Mucosa of descending colon (tissue), 3 donors: ENCODE measurements around the gene CD28. TPM values are rescaled to one million over a fixed set of nuclear protein-coding genes. Genes with fewer than 3 reads are reported as not detected.

Experiments
- ATAC-seq: fragments of 200-7000 bp; cut with Tn5 transposase; one replicate; pipeline ENCODE4 v1.9.1; 2020; ENCODE audit warnings: mild to moderate bottlenecking, moderate library complexity
- DNase-seq, 3 donors: peaks; one replicate each; pipeline ENCODE4 v3.0.0-alpha.2; 2020
- H3K36me3 ChIP-seq: fragments of 200-600 bp; one replicate; pipeline ENCODE4 v1.8.0; 2021; ENCODE audit warnings: low read depth, mild to moderate bottlenecking
- H3K4me1 ChIP-seq: fragments of 200-600 bp; one replicate; pipeline ENCODE4 v1.8.0; 2021; ENCODE audit warnings: low read depth, mild to moderate bottlenecking
- H3K4me3 ChIP-seq: fragments of 200-600 bp; one replicate; pipeline ENCODE4 v1.8.0; 2021; ENCODE audit warnings: mild to moderate bottlenecking
- H3K9me3 ChIP-seq: fragments of 200-600 bp; one replicate; pipeline ENCODE4 v1.8.0; 2021; ENCODE audit warnings: mild to moderate bottlenecking
- intact Hi-C, 2 donors: fragments of 100-400 bp; cut with DNase I in 1 of 2; cut with micrococcal nuclease in 1 of 2; formaldehyde crosslinking; loops; one replicate each; pipeline versions ENCODE4 v1.11.0 to v1.11.1; 2022; cut with DNase I, micrococcal nuclease
- total RNA-seq, 3 donors: library from RNA; stranded (reverse); fragmentation: NEBNext Ultra II Directional in 2 of 3; extraction: Animal tissue kit (Norgen Biotek cat#: 25700) in 2 of 3; gene quantifications; one replicate each; pipeline versions ENCODE4 v1.2.1 to v1.2.4, GENCODE V29; 2021 to 2023
- TF ChIP-seq, protein P1 (sequence below): fragments of 200-600 bp; IDR thresholded peaks from one replicate; pipeline ENCODE4 v1.8.0; 2022; ENCODE audit warnings: antibody characterized with exemption, mild to moderate bottlenecking
- donor health status: DM: no; HTN: no; CAD: no; lungs with moderate emphysema.
- donor health status: DM: no; HTN: no; CAD: no.
- donor health status: DM: no; HTN: yes; CAD: no.

CD28 gene
- total RNA-seq, 3 donors from 2014 or later: 0.41 to 1.4 (median 1.3) TPM

DNA sequence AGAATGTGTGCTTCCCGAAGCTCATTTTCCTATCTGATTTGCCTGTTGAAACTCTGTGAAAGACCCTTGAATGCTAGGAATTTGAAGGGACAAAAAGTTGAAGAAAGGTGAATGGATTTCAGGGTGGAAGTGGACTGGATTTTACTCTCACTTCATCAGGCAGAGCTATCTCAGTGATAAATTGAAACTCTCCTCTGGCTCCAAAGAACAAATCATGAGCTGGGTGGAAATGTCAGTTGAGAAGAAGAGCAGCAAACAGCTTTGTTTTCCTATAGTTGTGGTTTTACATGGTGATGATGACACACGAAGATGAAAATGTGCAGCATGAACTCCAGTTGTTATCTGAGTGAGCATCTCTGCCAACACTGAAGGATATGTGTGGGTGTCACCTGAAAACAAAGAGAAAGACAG, 34.4 kb downstream of the CD28 start:
- no peaks in the 10 kb centered on the region for H3K4me1 ChIP-seq
- intact Hi-C loops: no loop called here
- no peaks in the 10 kb centered on the region for H3K36me3 ChIP-seq
- peak; percentile 62 for ATAC-seq
- no peaks in the 10 kb centered on the region for H3K9me3 ChIP-seq
- no peak overlapping the region for H3K4me3 ChIP-seq
- DNase-seq: no peak
- TF ChIP-seq, protein P1, sequence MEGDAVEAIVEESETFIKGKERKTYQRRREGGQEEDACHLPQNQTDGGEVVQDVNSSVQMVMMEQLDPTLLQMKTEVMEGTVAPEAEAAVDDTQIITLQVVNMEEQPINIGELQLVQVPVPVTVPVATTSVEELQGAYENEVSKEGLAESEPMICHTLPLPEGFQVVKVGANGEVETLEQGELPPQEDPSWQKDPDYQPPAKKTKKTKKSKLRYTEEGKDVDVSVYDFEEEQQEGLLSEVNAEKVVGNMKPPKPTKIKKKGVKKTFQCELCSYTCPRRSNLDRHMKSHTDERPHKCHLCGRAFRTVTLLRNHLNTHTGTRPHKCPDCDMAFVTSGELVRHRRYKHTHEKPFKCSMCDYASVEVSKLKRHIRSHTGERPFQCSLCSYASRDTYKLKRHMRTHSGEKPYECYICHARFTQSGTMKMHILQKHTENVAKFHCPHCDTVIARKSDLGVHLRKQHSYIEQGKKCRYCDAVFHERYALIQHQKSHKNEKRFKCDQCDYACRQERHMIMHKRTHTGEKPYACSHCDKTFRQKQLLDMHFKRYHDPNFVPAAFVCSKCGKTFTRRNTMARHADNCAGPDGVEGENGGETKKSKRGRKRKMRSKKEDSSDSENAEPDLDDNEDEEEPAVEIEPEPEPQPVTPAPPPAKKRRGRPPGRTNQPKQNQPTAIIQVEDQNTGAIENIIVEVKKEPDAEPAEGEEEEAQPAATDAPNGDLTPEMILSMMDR: no peak

GRCh38 chr2:203741566-203741965, 35.1 kb downstream of the CD28 start:
- TF ChIP-seq, protein P1: no peak
- DNase-seq (no peak), ATAC-seq (peak; percentile 58)
- Histone ChIP-seq H3K9me3 (no peaks in the 10 kb centered on the region), H3K4me1 (no peaks in the 10 kb centered on the region), H3K4me3 (no peak overlapping the region), H3K36me3 (no peaks in the 10 kb centered on the region)
- intact Hi-C loops: no loop called here

GRCh38 chr2:203743441-203743981, 37.1 kb downstream of the CD28 start:
- Histone ChIP-seq H3K4me1 (no peaks in the 10 kb centered on the region), H3K4me3 (no peak overlapping the region), H3K9me3 (no peaks in the 10 kb centered on the region), H3K36me3 (no peaks in the 10 kb centered on the region)
- peak; percentile 19 for ATAC-seq
- DNase-seq: no peak
- TF ChIP-seq, protein P1: no peak
- intact Hi-C loops: no loop called here

DNA sequence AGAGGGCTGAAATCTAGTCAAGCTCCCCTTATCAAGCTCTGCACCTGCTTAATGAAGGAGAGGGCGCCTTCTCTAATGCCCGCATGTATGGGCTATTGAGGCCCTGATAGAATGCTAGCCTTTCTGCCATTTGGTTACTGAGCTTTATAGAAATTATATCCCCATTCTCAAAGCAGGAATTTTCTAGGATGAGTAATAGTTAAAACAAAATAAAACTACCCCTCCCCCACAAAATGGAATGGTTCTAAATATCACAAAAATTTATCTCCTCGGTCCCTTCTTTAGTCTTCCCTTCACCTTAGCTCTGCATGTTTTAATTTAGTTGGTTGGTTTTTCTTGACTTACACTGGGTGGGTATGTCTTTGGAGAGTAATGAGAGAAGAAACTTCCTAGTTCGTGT, 37.7 kb downstream of the CD28 start:
- DNase-seq: no peak
- TF ChIP-seq, protein P1: no peak
- intact Hi-C loops: no loop called here
- ATAC-seq: no peak
- no peaks in the 10 kb centered on the region for H3K9me3 ChIP-seq
- no peak overlapping the region for H3K4me3 ChIP-seq
- H3K4me1 ChIP-seq: no peaks in the 10 kb centered on the region
- H3K36me3 ChIP-seq: no peaks in the 10 kb centered on the region

GRCh38 chr2:203745267-203745666, 38.8 kb downstream of the CD28 start:
- no peak for ATAC-seq
- TF ChIP-seq, protein P1: no peak
- DNase-seq: no peak

More at GRCh38 chr2:203745267-203745666, 38.8 kb downstream of the CD28 start:
- intact Hi-C loops: no loop called here
- Histone ChIP-seq H3K9me3 (no peaks in the 10 kb centered on the region), H3K4me3 (no peak overlapping the region), H3K4me1 (no peaks in the 10 kb centered on the region), H3K36me3 (no peaks in the 10 kb centered on the region)
